ENCODE measurements around the gene GCNT2.

DNA sequence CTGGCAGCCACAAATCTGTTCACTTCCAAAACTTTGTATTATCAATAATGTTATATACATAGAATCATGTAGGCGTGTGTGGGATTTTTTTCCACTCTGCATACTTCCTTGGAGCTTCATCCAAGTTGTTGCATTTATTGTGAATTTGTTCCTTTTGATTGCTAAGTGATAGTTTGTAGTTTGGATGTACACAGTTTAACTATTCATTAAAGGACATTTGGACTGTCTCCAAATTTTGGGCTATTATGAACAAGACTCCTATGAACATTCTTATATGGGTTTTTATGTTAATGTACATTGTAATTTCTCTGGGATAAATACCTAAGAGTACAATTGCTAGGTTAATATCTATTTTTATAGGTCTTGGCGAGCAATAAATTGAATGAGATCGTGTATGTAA lies 36.2 kb upstream of the GCNT2 start:
- TF ChIP-seq, protein P1, sequence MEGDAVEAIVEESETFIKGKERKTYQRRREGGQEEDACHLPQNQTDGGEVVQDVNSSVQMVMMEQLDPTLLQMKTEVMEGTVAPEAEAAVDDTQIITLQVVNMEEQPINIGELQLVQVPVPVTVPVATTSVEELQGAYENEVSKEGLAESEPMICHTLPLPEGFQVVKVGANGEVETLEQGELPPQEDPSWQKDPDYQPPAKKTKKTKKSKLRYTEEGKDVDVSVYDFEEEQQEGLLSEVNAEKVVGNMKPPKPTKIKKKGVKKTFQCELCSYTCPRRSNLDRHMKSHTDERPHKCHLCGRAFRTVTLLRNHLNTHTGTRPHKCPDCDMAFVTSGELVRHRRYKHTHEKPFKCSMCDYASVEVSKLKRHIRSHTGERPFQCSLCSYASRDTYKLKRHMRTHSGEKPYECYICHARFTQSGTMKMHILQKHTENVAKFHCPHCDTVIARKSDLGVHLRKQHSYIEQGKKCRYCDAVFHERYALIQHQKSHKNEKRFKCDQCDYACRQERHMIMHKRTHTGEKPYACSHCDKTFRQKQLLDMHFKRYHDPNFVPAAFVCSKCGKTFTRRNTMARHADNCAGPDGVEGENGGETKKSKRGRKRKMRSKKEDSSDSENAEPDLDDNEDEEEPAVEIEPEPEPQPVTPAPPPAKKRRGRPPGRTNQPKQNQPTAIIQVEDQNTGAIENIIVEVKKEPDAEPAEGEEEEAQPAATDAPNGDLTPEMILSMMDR (IDR thresholded peaks at IDR 0.05; ENCODE audit: control extremely low read depth in 1 of 3, insufficient read depth in 1 of 3, low read depth in 1 of 3, low read length in 3 of 3), result no peak
- TF ChIP-seq BACH1 (IDR thresholded peaks at IDR 0.05; ENCODE audit: low read length), result no peak
- TF ChIP-seq POLR2A (IDR thresholded peaks at IDR 0.05; ENCODE audit: control extremely low read depth in 1 of 2, low read depth in 2 of 2, low read length in 2 of 2), result no peak
- TF ChIP-seq EP300 (IDR thresholded peaks at IDR 0.05; ENCODE audit: borderline replicate concordance in 1 of 2, low read depth in 2 of 2, low read length in 2 of 2), result no peak
- no peak for TF ChIP-seq RAD21 (IDR thresholded peaks at IDR 0.05 in 1 of 2, conservative IDR thresholded peaks at IDR 0.05 in 1 of 2; ENCODE audit: low read depth in 2 of 2, low read length in 2 of 2)
- no peak for TF ChIP-seq EZH2 (IDR thresholded peaks at IDR 0.05; ENCODE audit: low read depth, low read length, severe bottlenecking)
- TF ChIP-seq, protein P2, sequence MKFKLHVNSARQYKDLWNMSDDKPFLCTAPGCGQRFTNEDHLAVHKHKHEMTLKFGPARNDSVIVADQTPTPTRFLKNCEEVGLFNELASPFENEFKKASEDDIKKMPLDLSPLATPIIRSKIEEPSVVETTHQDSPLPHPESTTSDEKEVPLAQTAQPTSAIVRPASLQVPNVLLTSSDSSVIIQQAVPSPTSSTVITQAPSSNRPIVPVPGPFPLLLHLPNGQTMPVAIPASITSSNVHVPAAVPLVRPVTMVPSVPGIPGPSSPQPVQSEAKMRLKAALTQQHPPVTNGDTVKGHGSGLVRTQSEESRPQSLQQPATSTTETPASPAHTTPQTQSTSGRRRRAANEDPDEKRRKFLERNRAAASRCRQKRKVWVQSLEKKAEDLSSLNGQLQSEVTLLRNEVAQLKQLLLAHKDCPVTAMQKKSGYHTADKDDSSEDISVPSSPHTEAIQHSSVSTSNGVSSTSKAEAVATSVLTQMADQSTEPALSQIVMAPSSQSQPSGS (IDR thresholded peaks at IDR 0.05; ENCODE audit: low read length), result no peak
- TF ChIP-seq, protein P3, sequence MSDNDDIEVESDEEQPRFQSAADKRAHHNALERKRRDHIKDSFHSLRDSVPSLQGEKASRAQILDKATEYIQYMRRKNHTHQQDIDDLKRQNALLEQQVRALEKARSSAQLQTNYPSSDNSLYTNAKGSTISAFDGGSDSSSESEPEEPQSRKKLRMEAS (IDR thresholded peaks at IDR 0.05), result no peak
- TF ChIP-seq SIN3A (conservative IDR thresholded peaks at IDR 0.05 in 1 of 2, IDR thresholded peaks at IDR 0.05 in 1 of 2; ENCODE audit: low read depth in 1 of 2, low read length in 2 of 2), result no peak
- TF ChIP-seq CHD2 (IDR thresholded peaks at IDR 0.05; ENCODE audit: low read length), result no peak
